Spleen (tissue), 7 donors: ENCODE results near the gene ENOPH1.

Experiments used
- CTCF ChIP-seq, 11 experiments: fragments of 200-600 bp in 7 of 11; fragments of 450-650 bp in 4 of 11; sonication (generic) in 4 of 11; IDR thresholded peaks in 8 of 11; conservative IDR thresholded peaks in 3 of 11; 1 replicate in 7 of 11; 2 replicates in 4 of 11; pipeline versions ENCODE4 v1.4.0 to v1.8.0; 2016 to 2021; ENCODE audit warnings: antibody characterized with exemption in 11 of 11, inconsistent platforms in 4 of 11, mild to moderate bottlenecking in 1 of 11
- POLR2A ChIP-seq, 3 donors: fragments of 450-650 bp; IDR thresholded peaks; one replicate each; pipeline ENCODE4 v1.5.1; 2017; ENCODE audit warnings: antibody characterized with exemption in 3 of 3, mild to moderate bottlenecking in 1 of 3
- POLR2AphosphoS5 ChIP-seq, 3 donors: sonication (generic); formaldehyde crosslinking; IDR thresholded peaks; one replicate each; pipeline ENCODE4 v1.5.1; 2017; ENCODE audit warnings: antibody characterized with exemption in 3 of 3
- donor health status: DM: no; HTN: no; CAD: no; lungs with moderate emphysema.
- donor health status: DM: no; HTN: no; CAD: no.
- donor health status: DM: no; HTN: no; CAD: no.

- TF ChIP-seq CTCF (IDR thresholded peaks at IDR 0.05 in 8 of 11, conservative IDR thresholded peaks at IDR 0.05 in 3 of 11) (no peak), POLR2A (IDR thresholded peaks at IDR 0.05) (no peak), POLR2AphosphoS5 (IDR thresholded peaks at IDR 0.05) (no peak)
Measured at GRCh38 chr4:82381235-82381634, 49.2 kb upstream of the ENOPH1 start.
